WI38 (cell line): Measurements from ENCODE around the gene INAFM1.
A peak's percentile ranks its signal among the peaks of the same experiment; 100 is the strongest.
"Not testable (repeated sequence)": the region's sequence is repeated elsewhere in the genome, so short reads cannot be mapped to it uniquely, and the experiment has no call there.

Experiments used
- H3K4me3 ChIP-seq: 2 replicates; pipeline ENCODE4 v1.5.1; 2011; ENCODE audit warnings: low read depth, mild to moderate bottlenecking, control low read depth, low read length
- CTCF ChIP-seq: IDR thresholded peaks from 2 replicates; pipeline ENCODE4 v1.5.1; 2012; ENCODE audit warnings: low read depth, mild to moderate bottlenecking, control low read depth, low read length

INAFM1 gene

GRCh38 chr19:47256693-47257410 is 17.8 kb upstream of the INAFM1 start:
- TF ChIP-seq CTCF = no peak
- H3K4me3 ChIP-seq = peak overlapping the region; percentile 57

- TF ChIP-seq CTCF = no peak
- H3K4me3 ChIP-seq = peak overlapping the region; percentile 64
Observed at GRCh38 chr19:47257411-47258169, 17.1 kb upstream of the INAFM1 start.

GRCh38 chr19:47258434-47258833 is 16.3 kb upstream of the INAFM1 start:
- TF ChIP-seq CTCF = no peak
- peak overlapping the region; percentile 64 for H3K4me3 ChIP-seq

DNA sequence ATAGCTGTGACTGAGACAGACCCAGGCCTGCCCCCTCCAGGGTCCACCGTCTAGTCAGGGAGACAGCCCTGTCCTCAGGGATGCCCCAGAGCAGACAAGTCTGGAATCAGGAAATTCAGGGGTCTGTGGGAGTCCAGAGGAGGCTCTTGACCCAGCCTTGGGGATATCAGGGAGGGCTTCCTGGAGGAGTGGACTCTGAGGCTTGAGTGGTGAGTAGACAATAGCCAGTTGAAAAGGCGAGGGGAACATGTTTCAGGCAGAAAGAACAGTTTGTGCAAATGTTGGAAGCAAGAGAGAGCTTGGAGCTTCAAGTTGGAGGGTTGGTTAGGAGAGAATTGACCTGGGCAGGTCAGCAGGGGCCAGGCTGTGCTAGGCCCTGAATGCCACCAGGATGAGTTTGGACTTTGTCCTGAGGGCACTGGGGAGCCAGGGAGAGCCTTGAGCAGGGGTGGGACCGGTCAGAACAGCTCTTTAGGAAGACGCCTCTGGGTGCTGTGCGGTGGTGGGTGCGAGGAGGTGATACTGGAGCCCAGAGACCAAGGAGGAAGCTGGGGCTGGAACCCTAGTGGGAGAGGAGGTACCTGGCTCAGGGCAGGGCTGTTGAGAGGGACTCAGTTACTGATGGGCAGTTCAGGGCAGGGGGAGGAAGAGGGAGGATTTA is 15.7 kb upstream of the INAFM1 start:
- H3K4me3 ChIP-seq = no peak overlapping the region

DNA sequence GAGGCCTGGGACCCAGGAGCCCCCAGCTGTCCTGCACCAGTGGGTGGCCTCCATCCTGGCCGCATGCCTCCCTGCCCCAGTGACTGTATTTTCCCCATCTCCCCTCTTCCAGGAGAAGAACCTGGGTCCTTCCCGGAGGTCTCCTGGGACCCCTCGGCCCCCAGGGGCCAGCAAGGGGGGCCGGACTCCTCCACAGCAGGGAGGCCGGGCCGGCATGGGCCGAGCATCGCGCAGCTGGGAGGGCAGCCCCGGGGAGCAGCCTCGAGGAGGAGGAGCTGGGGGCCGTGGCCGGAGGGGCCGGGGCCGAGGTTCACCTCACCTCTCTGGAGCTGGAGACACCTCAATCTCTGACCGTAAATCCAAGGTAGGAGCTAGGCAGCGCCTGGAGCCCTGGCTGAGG is 14.2 kb upstream of the INAFM1 start:
- H3K4me3 ChIP-seq = no peak overlapping the region
- TF ChIP-seq CTCF = no peak

More for the DNA sequence above, 15.7 kb upstream of the INAFM1 start:
- no peak for TF ChIP-seq CTCF

DNA sequence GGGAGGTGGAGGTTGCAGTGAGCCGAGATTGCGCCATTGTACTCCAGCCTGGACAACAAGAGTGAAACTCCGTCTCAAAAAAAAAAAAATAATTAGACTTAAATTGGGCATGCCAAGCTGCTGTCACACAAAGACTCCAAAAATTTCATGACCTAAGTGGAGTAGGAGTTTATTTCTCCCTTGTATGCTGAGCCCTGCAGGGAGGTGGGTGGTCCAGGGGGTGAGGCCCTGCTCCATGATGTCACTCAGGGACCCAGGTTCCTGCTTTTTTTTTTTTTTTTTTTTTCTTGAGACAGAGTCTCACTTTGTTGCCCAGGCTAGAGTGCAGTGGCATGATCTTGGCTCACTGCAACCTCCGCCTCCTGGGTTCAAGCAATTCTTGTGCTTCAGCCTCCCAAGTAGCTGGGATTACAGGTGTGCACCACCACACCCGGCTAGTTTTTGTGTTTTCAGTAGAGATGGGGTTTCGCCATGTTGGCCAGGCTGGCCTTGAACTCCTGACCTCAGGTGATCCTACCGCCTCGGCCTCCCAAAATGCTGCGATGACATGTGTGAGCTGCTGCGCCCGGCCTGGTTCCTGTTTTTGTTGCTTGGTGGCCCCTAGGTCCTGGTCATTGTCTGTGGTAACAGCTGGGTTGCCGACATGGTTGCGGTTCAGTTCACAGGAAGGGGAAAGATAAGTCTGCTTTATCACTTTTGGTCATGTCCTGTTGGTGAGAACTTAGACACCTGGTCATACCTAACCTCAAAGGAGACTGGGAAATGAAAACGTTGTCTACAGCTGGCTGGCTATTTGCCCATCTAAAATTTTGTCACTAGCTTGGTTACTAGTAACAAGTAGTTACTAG is 12.5 kb upstream of the INAFM1 start:
- not testable (repeated sequence) for H3K4me3 ChIP-seq

GRCh38 chr19:47264629-47265028 is 10.1 kb upstream of the INAFM1 start:
- no peak for TF ChIP-seq CTCF

More at GRCh38 chr19:47264629-47265028, 10.1 kb upstream of the INAFM1 start:
- H3K4me3 ChIP-seq = no peak overlapping the region
